Uterus (tissue), 4 donors: ENCODE results near the gene SLC29A1. TPM values are rescaled to one million over a fixed set of nuclear protein-coding genes. Genes with fewer than 3 reads are reported as not detected.

ENCODE experiments used
- DNase-seq, 2 donors: peaks; one replicate each; pipeline ENCODE4 v3.0.0-alpha.2; 2019 to 2020
- H3K27ac ChIP-seq, 2 donors: fragments of 200-600 bp; sonication (generic); 1 replicate in 1 of 2; 2 replicates in 1 of 2; pipeline ENCODE4 v1.5.1; 2016 to 2018
- H3K27me3 ChIP-seq, 2 donors: fragments of 200-600 bp; sonication (generic); one replicate each; pipeline ENCODE4 v1.5.1; 2018 to 2019; ENCODE audit warnings: control low read depth in 1 of 2
- H3K36me3 ChIP-seq, 2 donors: fragments of 200-600 bp; sonication (generic); one replicate each; pipeline ENCODE4 v1.5.1; 2019; ENCODE audit warnings: control low read depth in 1 of 2
- H3K4me1 ChIP-seq, 2 donors: fragments of 200-600 bp; sonication (generic); one replicate each; pipeline ENCODE4 v1.5.1; 2018 to 2019; ENCODE audit warnings: control low read depth in 1 of 2
- H3K4me3 ChIP-seq, 2 donors: fragments of 200-600 bp; sonication (generic); 1 replicate in 1 of 2; 2 replicates in 1 of 2; pipeline ENCODE4 v1.5.1; 2018 to 2019; ENCODE audit warnings: mild to moderate bottlenecking in 1 of 2
- H3K9me3 ChIP-seq, 2 donors: fragments of 200-600 bp; sonication (generic); one replicate each; pipeline ENCODE4 v1.5.1; 2019; ENCODE audit warnings: control low read depth in 1 of 2
- CTCF ChIP-seq, 4 experiments: fragments of 200-600 bp in 2 of 4; fragments of 450-650 bp in 2 of 4; sonication (generic) in 2 of 4; IDR thresholded peaks; one replicate each; pipeline ENCODE4 v1.5.1; 2016 to 2019; ENCODE audit warnings: antibody characterized with exemption in 4 of 4, mild to moderate bottlenecking in 2 of 4, moderate library complexity in 1 of 4
- POLR2A ChIP-seq, 2 donors: fragments of 450-650 bp; IDR thresholded peaks; one replicate each; pipeline ENCODE4 v1.6.1; 2016; ENCODE audit warnings: antibody characterized with exemption in 2 of 2, mild to moderate bottlenecking in 1 of 2, moderate library complexity in 1 of 2
- intact Hi-C: fragments of 100-400 bp; cut with DNase I; formaldehyde crosslinking; loops from one replicate; pipeline ENCODE4 v1.15.1; 2023; ENCODE audit warnings: low total_unique reads
- total RNA-seq, 4 donors: library from RNA; depleted of rRNA in 3 of 4; stranded (reverse); fragments of >200 nt in 3 of 4; gene quantifications; one replicate each; pipeline versions ENCODE4 v1.1.0 to v1.2.4, GENCODE V29; 2014 to 2023
- donor health status: DM: yes; HTN: yes; CAD: no.

The SLC29A1 gene
- total RNA-seq, 4 donors from 2014 or later: 29.9 to 150 (median 95.1) TPM

GRCh38 chr6:44214307-44214706 is 9.1 kb upstream of the SLC29A1 start:
- intact Hi-C loops: no loop called here
- H3K4me3 ChIP-seq: no peak overlapping the region
- no peak overlapping the region for H3K27ac ChIP-seq
- TF ChIP-seq POLR2A (IDR thresholded peaks at IDR 0.05) (no peak), CTCF (IDR thresholded peaks at IDR 0.05) (no peak)
- no peaks in the 10 kb centered on the region for H3K36me3 ChIP-seq
- no peaks in the 10 kb centered on the region for H3K9me3 ChIP-seq
- H3K4me1 ChIP-seq: no peaks in the 10 kb centered on the region
- H3K27me3 ChIP-seq: no peaks in the 10 kb centered on the region
- no peak for DNase-seq

- DNase-seq: no peak
- Histone ChIP-seq H3K9me3 (no peaks in the 10 kb centered on the region), H3K4me3 (no peak within 1 kb of the TSS), H3K4me1 (peaks cover 0 to 6% of the 10 kb centered on the region in 2 donors), H3K36me3 (no peaks in the 10 kb centered on the region), H3K27me3 (no peaks in the 10 kb centered on the region), H3K27ac (peak within 1 kb of the TSS; percentile 8 to 17)
- intact Hi-C loops: no loop called here
- TF ChIP-seq POLR2A (IDR thresholded peaks at IDR 0.05): no peak
- TF ChIP-seq CTCF (IDR thresholded peaks at IDR 0.05): no peak
These were observed 6.6 kb upstream of the SLC29A1 start, which contains the start of gene MYMX for GRCh38 chr6:44216677-44217331. MYMX (plus strand) TSS chr6:44216926; CDS start chr6:44217472, 546 bp downstream.

GRCh38 chr6:44217332-44218143 is 5.9 kb upstream of the SLC29A1 start:
- no peaks in the 10 kb centered on the region for H3K9me3 ChIP-seq
- H3K27me3 ChIP-seq: no peaks in the 10 kb centered on the region
- peak overlapping the region; percentile 8 to 91 for H3K27ac ChIP-seq
- intact Hi-C loops: no loop called here
- TF ChIP-seq POLR2A (IDR thresholded peaks at IDR 0.05): no peak
- TF ChIP-seq CTCF (IDR thresholded peaks at IDR 0.05): no peak
- peaks cover 0 to 10% of the 10 kb centered on the region in 2 donors for H3K4me1 ChIP-seq
- DNase-seq: no peak
- no peak overlapping the region for H3K4me3 ChIP-seq
- no peaks in the 10 kb centered on the region for H3K36me3 ChIP-seq

- TF ChIP-seq POLR2A (IDR thresholded peaks at IDR 0.05) (peak; percentile 31 to 60), CTCF (IDR thresholded peaks at IDR 0.05) (no peak)
- H3K4me3 ChIP-seq: peak overlapping the region; percentile 38 to 51
- no peaks in the 10 kb centered on the region for H3K36me3 ChIP-seq
- peak overlapping the region; percentile 89 to 91 for H3K27ac ChIP-seq
- no peaks in the 10 kb centered on the region for H3K9me3 ChIP-seq
- intact Hi-C loops: no loop called here
- H3K27me3 ChIP-seq: no peaks in the 10 kb centered on the region
- DNase-seq: peak; percentile 80 to 81
- peaks cover 0 to 15% of the 10 kb centered on the region in 2 donors for H3K4me1 ChIP-seq
These were observed 4.2 kb upstream of the SLC29A1 start for GRCh38 chr6:44219053-44219814.
